Fibroblast of lung (primary cell): ENCODE data around the gene BRAF. TPM values are rescaled to one million over a fixed set of nuclear protein-coding genes. Genes with fewer than 3 reads are reported as not detected.
"Not testable (repeated sequence)": the region's sequence is repeated elsewhere in the genome, so short reads cannot be mapped to it uniquely, and the experiment has no call there.

ENCODE experiments used
- DNase-seq, 2 donors: peaks; one replicate each; pipeline versions ENCODE4 v3.0.0 to v3.0.0-alpha.2; 2010; ENCODE audit warnings: low read depth in 2 of 2
- H2AFZ ChIP-seq: 2 replicates; pipeline ENCODE4 v1.5.1; 2012; ENCODE audit warnings: low read length, control low read depth, inconsistent platforms
- H3K27ac ChIP-seq: 2 replicates; pipeline ENCODE4 v1.5.1; 2011; ENCODE audit warnings: low read length, control low read depth; ENCODE audit not compliant: insufficient read depth
- H3K27me3 ChIP-seq: 2 replicates; pipeline ENCODE4 v1.5.1; 2011; ENCODE audit warnings: mild to moderate bottlenecking, low read length; ENCODE audit not compliant: control insufficient read depth, insufficient read depth
- H3K36me3 ChIP-seq: 2 replicates; pipeline ENCODE4 v1.5.1; 2011; ENCODE audit warnings: low read length; ENCODE audit not compliant: control insufficient read depth, insufficient read depth
- H3K4me1 ChIP-seq: 2 replicates; pipeline ENCODE4 v1.5.1; 2011; ENCODE audit warnings: low read length; ENCODE audit not compliant: control insufficient read depth, insufficient read depth; ENCODE audit errors: extremely low read depth
- H3K4me2 ChIP-seq: 2 replicates; pipeline ENCODE4 v1.5.1; 2011; ENCODE audit warnings: low read length, control low read depth; ENCODE audit not compliant: insufficient read depth; ENCODE audit errors: extremely low read depth
- H3K4me3 ChIP-seq, 4 experiments: fragments of 200-600 bp in 1 of 4; sonication (generic) in 1 of 4; replicated peaks in 1 of 4; 2 replicates each; pipeline ENCODE4 v1.5.1; 2011 to 2016; ENCODE audit warnings: low read length in 4 of 4, low read depth in 3 of 4, mild to moderate bottlenecking in 3 of 4, control low read depth in 2 of 4, inconsistent platforms in 1 of 4, mixed read lengths in 1 of 4; ENCODE audit not compliant: insufficient read depth in 1 of 4; ENCODE audit errors: control extremely low read depth in 1 of 4
- H3K79me2 ChIP-seq: 2 replicates; pipeline ENCODE4 v1.5.1; 2012; ENCODE audit warnings: mild to moderate bottlenecking, low read length, inconsistent platforms; ENCODE audit not compliant: control insufficient read depth, insufficient read depth
- H3K9ac ChIP-seq: 2 replicates; pipeline ENCODE4 v1.5.1; 2011; ENCODE audit warnings: mild to moderate bottlenecking, low read length, control low read depth; ENCODE audit not compliant: insufficient read depth
- H3K9me3 ChIP-seq: 2 replicates; pipeline ENCODE4 v1.5.1; 2012; ENCODE audit warnings: low read depth, low read length; ENCODE audit not compliant: control insufficient read depth, insufficient read depth
- H4K20me1 ChIP-seq: 2 replicates; pipeline ENCODE4 v1.5.1; 2011; ENCODE audit warnings: low read length; ENCODE audit not compliant: control insufficient read depth, insufficient read depth; ENCODE audit errors: extremely low read depth
- EZH2 ChIP-seq: IDR thresholded peaks from 2 replicates; pipeline ENCODE4 v1.5.1; 2012; ENCODE audit warnings: low read length, control low read depth, mild to moderate bottlenecking; ENCODE audit errors: missing control alignments
- polyA plus RNA-seq, 2 donors: library from polyadenylated mRNA; depleted of rRNA in 1 of 2; stranded (reverse) in 1 of 2; unstranded in 1 of 2; fragments of >200 nt; gene quantifications; 2 replicates each; pipeline ENCODE4 v1.2.1, GENCODE V29; 2011 to 2012; ENCODE audit warnings: missing spikeins in 1 of 2
- total RNA-seq: library from RNA; depleted of rRNA; stranded (reverse); fragments of >200 nt; gene quantifications from 2 replicates; pipeline ENCODE4 v1.2.1, GENCODE V29; 2014
- TF ChIP-seq, protein P1 (sequence below), 2 donors: IDR thresholded peaks in 1 of 2; conservative IDR thresholded peaks in 1 of 2; 1 replicate in 1 of 2; 2 replicates in 1 of 2; pipeline ENCODE4 v1.5.1; 2011 to 2012; ENCODE audit warnings: low read length in 2 of 2, control low read depth in 1 of 2, inconsistent platforms in 1 of 2, low read depth in 1 of 2, mild to moderate bottlenecking in 1 of 2

BRAF gene
- total and polyA plus RNA-seq, 2 donors (not counting 1 experiment from before 2014, with no cell fraction given) = 21.1 to 23.1 TPM

DNA sequence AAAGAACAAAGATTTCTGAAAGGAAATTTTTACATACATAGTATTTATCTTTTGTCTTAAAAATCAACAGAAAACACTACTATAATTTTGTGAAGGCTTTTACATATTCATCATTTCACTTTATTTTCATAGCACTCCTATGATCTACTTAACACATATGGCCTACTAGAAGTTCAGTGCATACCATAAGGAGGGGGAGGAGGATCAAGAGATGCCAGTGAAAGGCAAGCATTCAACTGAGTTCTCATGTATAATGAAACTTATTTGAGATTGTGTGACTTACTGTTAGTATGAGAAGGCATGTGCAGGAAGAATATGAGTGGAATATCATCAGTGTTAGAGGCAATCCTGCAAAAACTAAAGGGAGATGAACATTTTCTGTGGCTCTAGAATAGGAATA is 10.6 kb downstream of the BRAF start:
- Histone ChIP-seq H3K9ac (no peak overlapping the region), H3K9me3 (no peaks in the 10 kb centered on the region), H3K27ac (no peak overlapping the region), H3K36me3 (no peaks in the 10 kb centered on the region), H3K27me3 (no peaks in the 10 kb centered on the region), H2AFZ (no peak overlapping the region), H3K4me3 (no peak overlapping the region), H3K4me1 (no peaks in the 10 kb centered on the region), H3K4me2 (no peak overlapping the region), H3K79me2 (peaks cover 63% of the 10 kb centered on the region), H4K20me1 (peaks cover 2% of the 10 kb centered on the region)
- TF ChIP-seq EZH2 = no peak
- TF ChIP-seq, protein P1, sequence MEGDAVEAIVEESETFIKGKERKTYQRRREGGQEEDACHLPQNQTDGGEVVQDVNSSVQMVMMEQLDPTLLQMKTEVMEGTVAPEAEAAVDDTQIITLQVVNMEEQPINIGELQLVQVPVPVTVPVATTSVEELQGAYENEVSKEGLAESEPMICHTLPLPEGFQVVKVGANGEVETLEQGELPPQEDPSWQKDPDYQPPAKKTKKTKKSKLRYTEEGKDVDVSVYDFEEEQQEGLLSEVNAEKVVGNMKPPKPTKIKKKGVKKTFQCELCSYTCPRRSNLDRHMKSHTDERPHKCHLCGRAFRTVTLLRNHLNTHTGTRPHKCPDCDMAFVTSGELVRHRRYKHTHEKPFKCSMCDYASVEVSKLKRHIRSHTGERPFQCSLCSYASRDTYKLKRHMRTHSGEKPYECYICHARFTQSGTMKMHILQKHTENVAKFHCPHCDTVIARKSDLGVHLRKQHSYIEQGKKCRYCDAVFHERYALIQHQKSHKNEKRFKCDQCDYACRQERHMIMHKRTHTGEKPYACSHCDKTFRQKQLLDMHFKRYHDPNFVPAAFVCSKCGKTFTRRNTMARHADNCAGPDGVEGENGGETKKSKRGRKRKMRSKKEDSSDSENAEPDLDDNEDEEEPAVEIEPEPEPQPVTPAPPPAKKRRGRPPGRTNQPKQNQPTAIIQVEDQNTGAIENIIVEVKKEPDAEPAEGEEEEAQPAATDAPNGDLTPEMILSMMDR (conservative IDR thresholded peaks at IDR 0.05 in 1 of 2, IDR thresholded peaks at IDR 0.05 in 1 of 2; ENCODE audit: low read depth in 1 of 2, low read length in 2 of 2) = no peak
- no peak for DNase-seq

DNA sequence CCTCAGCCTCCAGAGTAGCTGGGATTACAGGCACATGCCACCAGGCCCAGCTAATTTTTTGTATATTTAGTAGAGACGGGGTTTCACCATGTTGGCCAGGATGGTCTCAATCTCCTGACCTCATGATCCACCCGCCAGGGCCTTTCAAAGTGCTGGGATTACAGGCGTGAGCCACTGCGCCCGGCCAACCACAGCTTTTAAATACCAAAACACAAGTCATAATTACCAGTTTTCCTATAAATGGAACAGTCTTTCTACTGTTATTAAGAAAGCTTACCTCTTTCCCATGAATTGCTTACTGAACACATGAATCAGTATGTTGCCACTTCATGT is 11.2 kb downstream of the BRAF start:
- not testable (repeated sequence) for H3K9ac ChIP-seq, H3K4me3 ChIP-seq, H3K27me3 ChIP-seq, H3K9me3 ChIP-seq, H4K20me1 ChIP-seq, H2AFZ ChIP-seq, DNase-seq, H3K27ac ChIP-seq, H3K36me3 ChIP-seq, H3K4me2 ChIP-seq, H3K4me1 ChIP-seq
- peaks cover 61% of the 10 kb centered on the region for H3K79me2 ChIP-seq

DNA sequence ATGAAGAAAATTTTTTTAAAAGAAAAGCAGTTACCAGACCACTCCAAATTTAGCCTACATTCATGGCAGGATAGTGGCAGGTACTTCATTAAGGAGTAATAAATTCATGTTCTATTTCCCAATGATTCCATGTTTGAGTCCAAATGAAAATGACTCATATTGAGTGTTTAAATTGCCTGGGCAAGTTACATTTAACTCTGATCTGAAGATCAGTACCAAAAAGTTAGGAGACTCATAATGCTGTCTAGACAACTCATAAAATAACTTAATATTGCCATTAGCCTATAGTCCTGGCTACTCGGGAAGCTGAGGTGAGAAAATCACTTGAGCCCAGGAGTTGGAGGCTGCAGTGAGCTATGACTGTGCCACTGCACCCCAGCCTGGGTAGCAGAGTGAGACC is 13.0 kb downstream of the BRAF start:
- no peak overlapping the region for H3K4me2 ChIP-seq
- no peaks in the 10 kb centered on the region for H3K4me1 ChIP-seq
- no peaks in the 10 kb centered on the region for H3K9me3 ChIP-seq
- H3K79me2 ChIP-seq = peaks cover 49% of the 10 kb centered on the region
- H3K27ac ChIP-seq = no peak overlapping the region
- no peaks in the 10 kb centered on the region for H3K36me3 ChIP-seq
- TF ChIP-seq, protein P1 (conservative IDR thresholded peaks at IDR 0.05 in 1 of 2, IDR thresholded peaks at IDR 0.05 in 1 of 2; ENCODE audit: low read depth in 1 of 2, low read length in 2 of 2) = no peak
- no peak for TF ChIP-seq EZH2
- H3K9ac ChIP-seq = no peak overlapping the region
- peaks cover 2% of the 10 kb centered on the region for H4K20me1 ChIP-seq
- H2AFZ ChIP-seq = no peak overlapping the region
- no peak overlapping the region for H3K4me3 ChIP-seq
- no peak for DNase-seq
- no peaks in the 10 kb centered on the region for H3K27me3 ChIP-seq
